Dendritic cell treated with granulocyte-macrophage colony-stimulating factor and Interleukin-4, amounts not matched to agents 40 ng/mL and 50 ng/mL, for 4 days (primary cell): ENCODE results near the gene CALM1.

ENCODE experiments used
- H3K27ac Mint-ChIP-seq: one replicate; pipeline ENCODE4 v1.8.0; 2022; ENCODE audit warnings: mild to moderate bottlenecking, mixed read lengths
- H3K27me3 Mint-ChIP-seq: one replicate; pipeline ENCODE4 v1.8.0; 2022; ENCODE audit warnings: mild to moderate bottlenecking, mixed read lengths
- H3K36me3 Mint-ChIP-seq: one replicate; pipeline ENCODE4 v1.8.0; 2022; ENCODE audit warnings: low read depth, mixed read lengths
- H3K4me1 Mint-ChIP-seq: one replicate; pipeline ENCODE4 v1.8.0; 2022; ENCODE audit warnings: low read depth, mixed read lengths
- H3K4me3 Mint-ChIP-seq: one replicate; pipeline ENCODE4 v1.8.0; 2022; ENCODE audit warnings: mild to moderate bottlenecking, moderate library complexity, mixed read lengths
- H3K9me3 Mint-ChIP-seq: one replicate; pipeline ENCODE4 v1.8.0; 2022; ENCODE audit warnings: mixed read lengths
- intact Hi-C: fragments of 100-400 bp; cut with micrococcal nuclease; formaldehyde crosslinking; loops from one replicate; pipeline ENCODE4 v1.15.0; 2022

CALM1 gene

DNA sequence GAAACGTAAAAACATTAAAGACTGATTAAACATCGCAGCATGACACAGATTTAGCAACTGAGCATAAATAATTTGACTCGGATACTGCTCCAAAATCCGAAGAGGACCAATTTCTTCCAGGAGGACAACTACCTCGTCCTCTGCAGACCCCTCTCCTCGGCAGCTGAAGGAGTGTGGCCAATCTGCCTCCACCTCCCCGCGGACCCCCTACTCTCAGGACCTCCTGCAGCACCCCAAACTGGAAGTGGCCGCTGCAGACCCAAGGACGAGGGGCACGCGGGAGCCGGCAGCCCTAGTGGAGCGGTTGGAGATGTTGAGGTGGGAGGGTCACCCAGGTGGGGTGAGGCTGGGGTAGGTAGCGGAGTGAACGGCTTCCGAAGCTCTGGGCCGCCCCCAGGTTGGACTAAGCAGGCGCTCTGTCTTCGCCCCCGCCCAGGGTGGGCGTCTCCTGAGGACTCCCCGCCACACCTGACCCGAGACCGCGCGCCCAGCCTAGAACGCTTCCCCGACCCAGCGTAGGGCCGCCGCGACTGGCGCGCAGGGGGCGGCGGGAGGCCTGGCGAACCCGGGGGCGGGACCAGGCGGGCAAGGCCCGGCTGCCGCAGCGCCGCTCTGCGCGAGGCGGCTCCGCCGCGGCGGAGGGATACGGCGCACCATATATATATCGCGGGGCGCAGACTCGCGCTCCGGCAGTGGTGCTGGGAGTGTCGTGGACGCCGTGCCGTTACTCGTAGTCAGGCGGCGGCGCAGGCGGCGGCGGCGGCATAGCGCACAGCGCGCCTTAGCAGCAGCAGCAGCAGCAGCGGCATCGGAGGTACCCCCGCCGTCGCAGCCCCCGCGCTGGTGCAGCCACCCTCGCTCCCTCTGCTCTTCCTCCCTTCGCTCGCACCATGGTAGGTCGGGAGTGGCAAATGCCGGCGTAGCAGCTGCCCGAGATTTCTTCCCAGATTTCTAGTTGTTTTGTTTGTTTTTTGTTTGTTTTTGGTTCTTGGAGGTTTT is at the start of gene CALM1:
Gene CALM1 (plus strand): TSS at position 689 of the 999 bp plus-strand sequence. CDS start 202 bp downstream, at position 891.
- Mint-ChIP-seq H3K4me1 (peaks cover 21% of the 10 kb centered on the region), H3K9me3 (no peaks in the 10 kb centered on the region), H3K4me3 (peak within 1 kb of the TSS; percentile 96), H3K27ac (peak within 1 kb of the TSS; percentile 96), H3K27me3 (peaks cover 1% of the 10 kb centered on the region), H3K36me3 (peaks cover 31% of the 10 kb centered on the region)
- intact Hi-C loops, result loop anchor here (1.0 to 5.0 kb wide), 4 partner anchors 13 to 439 kb away; partner anchors contain the start of genes NRDE2 and TDP1

GRCh38 chr14:90348270-90348669 is 48.6 kb upstream of the CALM1 start:
- no peaks in the 10 kb centered on the region for H3K36me3 Mint-ChIP-seq
- no peak overlapping the region for H3K4me3 Mint-ChIP-seq
- no peak overlapping the region for H3K27ac Mint-ChIP-seq
- H3K27me3 Mint-ChIP-seq, result peaks cover 6% of the 10 kb centered on the region
- intact Hi-C loops, result no loop called here
- no peaks in the 10 kb centered on the region for H3K9me3 Mint-ChIP-seq
- H3K4me1 Mint-ChIP-seq, result peaks cover 6% of the 10 kb centered on the region

- H3K36me3 Mint-ChIP-seq, result no peaks in the 10 kb centered on the region
- peaks cover 9% of the 10 kb centered on the region for H3K27me3 Mint-ChIP-seq
- no peak overlapping the region for H3K4me3 Mint-ChIP-seq
- H3K27ac Mint-ChIP-seq, result no peak overlapping the region
- H3K9me3 Mint-ChIP-seq, result no peaks in the 10 kb centered on the region
- intact Hi-C loops, result no loop called here
- peaks cover 6% of the 10 kb centered on the region for H3K4me1 Mint-ChIP-seq
Measured at GRCh38 chr14:90349739-90350138, 47.1 kb upstream of the CALM1 start.

GRCh38 chr14:90354551-90355298 is 42.1 kb upstream of the CALM1 start:
- peaks cover 14% of the 10 kb centered on the region for H3K27me3 Mint-ChIP-seq
- intact Hi-C loops, result no loop called here
- no peak overlapping the region for H3K27ac Mint-ChIP-seq
- peaks cover 3% of the 10 kb centered on the region for H3K4me1 Mint-ChIP-seq
- no peak overlapping the region for H3K4me3 Mint-ChIP-seq
- H3K36me3 Mint-ChIP-seq, result no peaks in the 10 kb centered on the region
- H3K9me3 Mint-ChIP-seq, result no peaks in the 10 kb centered on the region

DNA sequence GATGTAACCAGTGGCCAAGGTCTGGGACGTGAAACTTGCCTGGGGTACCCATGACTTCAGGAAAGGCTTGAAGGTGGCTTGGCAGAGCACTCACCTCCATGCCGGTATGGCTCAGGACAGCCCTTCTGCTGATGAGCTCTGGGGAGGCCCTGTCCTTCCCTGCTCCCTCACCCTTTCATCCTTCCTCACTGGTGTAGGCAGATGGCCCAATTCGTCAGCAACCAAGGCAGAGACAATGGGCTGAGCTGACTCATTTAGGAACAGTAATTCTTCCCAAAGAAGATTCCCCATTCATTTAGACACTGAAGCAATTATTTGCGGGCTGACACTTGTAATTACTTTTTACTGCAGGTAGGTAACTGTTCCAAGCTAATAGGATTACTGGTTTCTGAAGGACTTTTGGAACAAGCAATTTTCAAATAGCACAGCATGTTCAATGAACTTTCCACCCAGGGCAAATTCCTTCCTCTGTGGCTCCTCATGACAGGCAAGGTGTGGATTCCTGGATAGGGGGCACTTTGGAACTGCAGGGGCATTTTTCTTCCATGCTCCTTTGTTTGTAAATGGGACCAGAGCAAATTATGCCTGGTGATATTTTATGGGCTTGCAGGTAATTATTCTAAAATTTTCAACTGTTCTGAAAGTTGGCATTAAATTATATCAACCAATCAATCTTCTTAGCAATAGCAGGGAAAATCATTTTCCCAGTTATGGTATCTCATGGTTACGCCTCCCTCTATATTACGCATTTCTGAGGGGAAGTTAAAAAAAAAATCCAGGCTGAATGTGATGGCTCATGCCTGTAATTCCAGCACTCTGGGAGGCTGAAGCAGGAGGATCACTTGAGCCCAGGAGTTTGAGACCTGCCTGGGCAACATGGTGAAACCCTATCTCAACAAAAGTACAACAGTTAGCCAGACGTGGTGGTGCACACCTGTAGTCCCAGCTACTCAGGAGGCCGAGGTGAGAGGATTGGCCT is 41.0 kb upstream of the CALM1 start:
- intact Hi-C loops, result no loop called here
- Mint-ChIP-seq H3K27ac (no peak overlapping the region), H3K4me1 (no peaks in the 10 kb centered on the region), H3K4me3 (no peak overlapping the region), H3K9me3 (no peaks in the 10 kb centered on the region), H3K27me3 (peaks cover 15% of the 10 kb centered on the region), H3K36me3 (no peaks in the 10 kb centered on the region)

- no peaks in the 10 kb centered on the region for H3K36me3 Mint-ChIP-seq
- H3K27ac Mint-ChIP-seq, result no peak overlapping the region
- intact Hi-C loops, result no loop called here
- no peaks in the 10 kb centered on the region for H3K4me1 Mint-ChIP-seq
- no peak overlapping the region for H3K4me3 Mint-ChIP-seq
- H3K9me3 Mint-ChIP-seq, result no peaks in the 10 kb centered on the region
- H3K27me3 Mint-ChIP-seq, result peaks cover 15% of the 10 kb centered on the region
Measured at GRCh38 chr14:90356925-90357324, 39.9 kb upstream of the CALM1 start.

GRCh38 chr14:90358359-90358758 is 38.5 kb upstream of the CALM1 start:
- H3K27ac Mint-ChIP-seq, result no peak overlapping the region
- H3K27me3 Mint-ChIP-seq, result peaks cover 17% of the 10 kb centered on the region
- H3K4me3 Mint-ChIP-seq, result no peak overlapping the region
- H3K4me1 Mint-ChIP-seq, result no peaks in the 10 kb centered on the region
- H3K9me3 Mint-ChIP-seq, result no peaks in the 10 kb centered on the region
- H3K36me3 Mint-ChIP-seq, result no peaks in the 10 kb centered on the region
- intact Hi-C loops, result no loop called here

DNA sequence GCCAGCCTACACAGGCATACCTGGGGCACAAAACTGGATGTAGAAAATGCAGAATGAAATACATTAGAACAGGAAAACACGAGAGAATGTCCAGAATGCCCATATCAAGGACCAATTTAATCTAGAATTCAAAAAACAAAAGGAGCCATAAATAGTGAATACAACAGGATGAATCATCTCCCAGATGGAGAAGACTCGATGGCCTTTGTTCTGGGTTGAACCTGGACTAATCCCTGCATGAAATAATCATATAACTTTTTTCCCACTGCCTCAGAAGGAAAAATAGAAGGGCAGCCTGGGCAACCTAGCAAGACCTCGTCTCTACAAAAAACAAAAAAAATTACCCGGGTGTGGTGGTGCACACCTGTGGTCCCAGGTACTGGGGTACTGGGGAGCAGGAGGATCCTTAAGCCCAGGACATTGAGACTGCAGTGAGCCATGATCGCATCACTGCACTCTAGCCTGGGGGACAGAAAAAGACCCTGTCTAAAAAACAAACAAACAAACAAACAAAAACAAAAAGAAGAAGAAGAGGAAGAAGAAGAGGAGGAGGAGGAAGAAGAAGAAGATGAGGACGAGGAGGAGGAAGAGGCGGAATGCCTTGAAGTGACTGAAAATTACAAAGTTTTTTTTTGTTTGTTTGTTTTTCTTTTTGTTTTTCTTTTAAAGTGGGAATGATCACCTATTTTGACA is 34.8 kb upstream of the CALM1 start:
- no peak overlapping the region for H3K4me3 Mint-ChIP-seq
- H3K4me1 Mint-ChIP-seq, result no peaks in the 10 kb centered on the region
- H3K9me3 Mint-ChIP-seq, result no peaks in the 10 kb centered on the region
- H3K27ac Mint-ChIP-seq, result no peak overlapping the region
- intact Hi-C loops, result no loop called here
- peaks cover 10% of the 10 kb centered on the region for H3K27me3 Mint-ChIP-seq
- H3K36me3 Mint-ChIP-seq, result no peaks in the 10 kb centered on the region

- H3K4me1 Mint-ChIP-seq, result no peaks in the 10 kb centered on the region
- intact Hi-C loops, result no loop called here
- H3K27me3 Mint-ChIP-seq, result peaks cover 10% of the 10 kb centered on the region
- no peak overlapping the region for H3K27ac Mint-ChIP-seq
- H3K9me3 Mint-ChIP-seq, result no peaks in the 10 kb centered on the region
- H3K36me3 Mint-ChIP-seq, result no peaks in the 10 kb centered on the region
- H3K4me3 Mint-ChIP-seq, result no peak overlapping the region
Measured at GRCh38 chr14:90362558-90362896, 34.3 kb upstream of the CALM1 start.

DNA sequence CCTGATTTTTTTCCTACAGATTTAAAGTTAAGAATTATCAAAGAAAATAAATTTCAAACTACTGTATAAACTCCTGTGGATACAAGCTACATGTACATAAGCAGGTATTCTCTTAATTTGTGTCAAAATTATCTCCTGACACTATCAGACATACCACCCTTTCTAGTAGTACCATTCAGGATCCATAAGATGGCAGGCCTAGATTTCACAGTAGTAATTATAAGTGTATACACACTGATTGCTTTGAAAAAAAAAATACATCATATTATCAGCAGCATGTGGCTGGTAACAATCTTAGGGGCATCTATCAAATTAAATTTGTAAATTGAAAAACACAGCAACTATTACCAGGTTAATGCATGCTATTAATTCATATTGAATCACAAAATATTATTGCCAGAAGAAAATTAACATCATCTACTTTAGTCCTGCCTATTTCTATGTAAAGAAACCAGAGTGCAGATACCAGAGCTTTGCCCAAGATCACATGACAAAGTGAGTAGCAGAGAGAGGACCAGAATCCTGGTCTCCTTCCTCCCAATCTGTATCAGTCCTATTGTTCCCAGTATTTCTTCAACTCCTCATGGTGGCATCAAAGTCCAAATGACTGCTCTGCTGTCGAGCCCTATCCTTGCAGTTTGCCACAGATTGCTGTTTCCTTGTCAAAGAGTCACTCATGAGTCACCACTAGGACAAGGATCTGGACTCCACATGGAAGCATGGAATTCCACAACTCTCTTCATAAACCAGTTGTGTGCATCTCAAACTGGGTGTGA is 27.7 kb upstream of the CALM1 start:
- no peak overlapping the region for H3K27ac Mint-ChIP-seq
- no peak overlapping the region for H3K4me3 Mint-ChIP-seq
- intact Hi-C loops, result no loop called here
- H3K27me3 Mint-ChIP-seq, result peaks cover 6% of the 10 kb centered on the region
- H3K4me1 Mint-ChIP-seq, result no peaks in the 10 kb centered on the region
- no peaks in the 10 kb centered on the region for H3K36me3 Mint-ChIP-seq
- H3K9me3 Mint-ChIP-seq, result no peaks in the 10 kb centered on the region

GRCh38 chr14:90373887-90374286 is 22.9 kb upstream of the CALM1 start:
- intact Hi-C loops, result no loop called here
- Mint-ChIP-seq H3K9me3 (no peaks in the 10 kb centered on the region), H3K27me3 (peaks cover 6% of the 10 kb centered on the region), H3K4me3 (no peak overlapping the region), H3K4me1 (no peaks in the 10 kb centered on the region), H3K27ac (no peak overlapping the region), H3K36me3 (no peaks in the 10 kb centered on the region)

DNA sequence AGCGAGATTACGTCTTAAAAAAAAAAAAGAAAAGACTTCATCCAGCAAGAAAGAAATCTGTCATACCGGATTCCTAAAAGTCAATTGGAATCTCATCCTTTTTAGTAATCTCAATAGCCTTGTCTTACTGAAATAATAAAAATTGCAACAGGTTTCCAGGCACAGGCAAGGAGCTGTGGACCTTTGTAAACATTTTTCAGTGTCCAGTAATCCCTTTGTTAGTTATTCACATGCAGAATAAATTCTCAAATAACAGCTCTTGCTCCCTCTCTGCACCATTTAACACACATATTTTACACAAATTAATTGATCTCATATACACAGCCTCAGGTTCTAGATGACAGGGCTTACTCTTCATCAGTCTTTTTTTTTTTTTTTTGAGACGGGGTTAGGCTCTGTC is 22.0 kb upstream of the CALM1 start:
- no peaks in the 10 kb centered on the region for H3K9me3 Mint-ChIP-seq
- H3K27me3 Mint-ChIP-seq, result peaks cover 6% of the 10 kb centered on the region
- H3K27ac Mint-ChIP-seq, result no peak overlapping the region
- no peaks in the 10 kb centered on the region for H3K4me1 Mint-ChIP-seq
- H3K36me3 Mint-ChIP-seq, result no peaks in the 10 kb centered on the region
- no peak overlapping the region for H3K4me3 Mint-ChIP-seq
- intact Hi-C loops, result no loop called here
